Forelimb muscle (tissue), 1 donor: Measurements from ENCODE around the gene QSOX2. TPM values are rescaled to one million over a fixed set of nuclear protein-coding genes. Genes with fewer than 3 reads are reported as not detected.

Source experiments
- DNase-seq: peaks from one replicate; pipeline ENCODE4 v3.0.0-alpha.2; 2013; ENCODE audit warnings: low read depth
- polyA plus RNA-seq: library from polyadenylated mRNA; unstranded; fragments of 120-200 nt; gene quantifications from one replicate; pipeline ENCODE4 v1.2.1, GENCODE V29; 2013; ENCODE audit not compliant: insufficient read length

The QSOX2 gene
- polyA plus RNA-seq, 1 donor: 6.6 TPM

DNA sequence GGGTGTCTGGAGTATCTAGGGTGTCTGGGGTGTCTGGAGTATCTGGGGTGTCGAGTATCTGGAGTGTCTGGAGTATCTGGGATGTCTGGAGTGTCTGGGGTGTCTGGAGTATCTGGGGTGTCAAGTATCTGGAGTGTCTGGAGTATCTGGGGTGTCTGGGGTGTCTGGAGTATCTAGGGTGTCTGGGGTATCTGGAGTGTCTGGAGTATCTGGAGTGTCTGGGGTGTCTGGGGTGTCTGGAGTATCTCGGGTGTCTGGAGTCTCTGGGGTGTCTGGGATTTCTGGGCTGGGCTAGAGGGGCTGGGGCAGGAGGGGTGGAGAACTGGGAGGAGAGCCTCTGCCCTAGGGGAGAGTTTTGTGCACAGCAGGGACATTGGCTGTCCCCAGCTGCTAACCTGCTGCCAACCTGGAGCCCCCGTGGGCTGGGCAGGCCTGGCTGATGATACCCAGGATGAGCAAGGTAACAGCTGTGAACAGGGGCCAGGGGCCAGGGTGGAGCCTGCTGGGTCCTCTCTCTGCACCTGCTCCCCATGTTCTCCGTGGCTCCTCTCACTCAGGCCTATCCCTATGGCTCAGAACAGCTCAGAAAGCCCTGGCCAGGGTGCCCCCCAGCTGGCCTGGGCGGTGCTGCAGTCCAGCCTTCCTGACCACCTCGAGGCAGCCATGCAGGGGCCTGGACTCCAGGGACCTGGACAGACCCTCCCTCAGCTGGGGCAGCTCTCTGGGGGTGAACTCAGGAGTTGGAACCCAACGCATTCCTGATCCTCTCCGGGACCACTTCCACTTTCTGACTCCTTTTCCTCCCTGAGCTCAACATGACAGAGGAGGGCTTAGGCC, 70.6 kb downstream of the QSOX2 start:
- DNase-seq: no peak

DNA sequence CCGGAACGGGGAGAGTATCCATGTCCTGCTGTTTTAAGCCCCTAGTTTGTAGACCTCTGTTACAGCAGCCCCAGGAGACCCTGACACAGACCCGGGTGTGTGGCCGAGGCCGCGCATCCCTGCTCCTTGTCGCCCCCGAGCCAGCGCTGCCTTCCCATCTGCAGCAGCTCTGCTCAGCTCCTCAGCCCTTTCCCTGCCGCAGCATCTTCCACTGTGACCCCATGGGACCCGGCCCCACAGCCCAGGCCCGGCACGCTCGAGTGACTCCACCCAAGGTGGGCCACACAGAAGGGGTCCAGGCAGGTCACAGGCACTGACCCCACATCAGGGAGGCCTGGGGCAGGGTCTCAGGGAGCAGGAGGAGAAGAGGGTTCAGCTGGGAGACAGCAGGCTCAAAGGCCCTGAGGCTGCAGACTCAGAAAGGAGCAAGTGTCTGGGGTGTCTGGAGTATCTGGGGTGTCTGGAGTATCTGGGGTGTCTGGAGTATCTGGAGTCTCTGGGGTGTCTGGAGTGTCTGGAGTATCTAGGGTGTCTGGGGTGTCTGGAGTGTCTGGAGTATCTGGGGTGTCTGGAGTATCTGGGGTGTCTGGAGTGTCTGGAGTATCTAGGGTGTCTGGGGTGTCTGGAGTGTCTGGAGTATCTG, 71.8 kb downstream of the QSOX2 start:
- DNase-seq: no peak

DNA sequence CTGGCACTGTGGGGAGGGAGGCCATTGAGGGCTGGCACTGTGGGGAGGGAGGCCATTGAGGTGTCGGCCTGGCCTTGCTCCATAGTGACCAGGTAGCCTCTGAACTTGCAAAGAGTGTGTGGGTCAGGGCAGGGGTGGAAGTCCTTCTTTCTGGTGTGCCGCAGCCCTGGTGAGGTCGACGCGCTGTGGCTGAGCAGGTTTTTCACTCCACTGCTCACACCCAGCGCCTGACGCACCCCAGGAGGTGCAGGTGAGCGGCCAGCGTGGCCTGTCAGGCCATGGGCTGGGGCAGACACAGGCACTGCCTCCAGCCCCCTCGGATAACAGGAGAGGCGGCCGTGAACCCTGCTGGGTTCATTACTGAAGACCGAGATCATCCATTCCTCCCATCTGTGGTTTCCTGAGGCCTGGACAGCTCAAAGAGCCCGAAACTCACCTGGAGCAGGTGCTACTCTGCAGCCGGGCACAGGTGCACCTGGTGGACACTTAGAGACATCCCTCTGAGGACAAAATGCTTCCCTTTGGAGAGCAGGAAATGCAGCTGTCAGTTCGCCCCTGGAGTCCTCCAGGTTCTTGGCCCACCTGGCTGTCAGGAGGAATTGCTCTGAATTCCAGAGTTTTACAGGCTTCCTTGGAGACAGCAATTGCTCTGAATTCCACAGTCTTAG, 73.1 kb downstream of the QSOX2 start:
- no peak for DNase-seq

DNA sequence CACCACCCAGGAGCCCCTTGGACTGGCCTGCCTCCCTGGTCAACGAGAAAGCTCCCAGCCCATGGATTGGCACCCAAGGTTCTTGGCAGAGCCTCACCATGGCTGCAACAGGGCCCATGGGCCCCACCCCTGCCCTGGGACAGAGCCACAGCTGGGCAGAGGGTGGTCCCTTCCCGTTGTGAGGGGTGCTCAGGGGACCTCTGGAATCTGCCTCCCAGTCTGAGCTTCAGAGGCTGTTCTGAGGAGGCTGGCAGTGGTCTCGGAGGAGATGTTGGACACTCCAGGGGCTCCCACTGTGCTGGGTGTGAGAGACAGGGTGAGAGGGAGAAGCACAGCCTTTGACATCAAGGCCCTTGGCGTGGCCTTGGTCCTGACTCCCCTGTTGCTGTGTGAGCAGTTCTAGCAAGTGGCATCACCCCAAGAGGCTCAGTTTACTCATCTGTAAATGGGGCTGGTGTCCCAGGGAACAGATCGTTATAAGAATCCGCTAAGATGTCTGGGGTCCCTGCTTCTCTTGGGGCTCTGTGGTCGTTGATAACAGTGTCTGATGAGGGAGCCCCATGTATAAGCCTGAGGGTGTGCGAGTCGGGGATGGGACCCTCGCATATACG, 73.7 kb downstream of the QSOX2 start:
- DNase-seq: no peak

DNA sequence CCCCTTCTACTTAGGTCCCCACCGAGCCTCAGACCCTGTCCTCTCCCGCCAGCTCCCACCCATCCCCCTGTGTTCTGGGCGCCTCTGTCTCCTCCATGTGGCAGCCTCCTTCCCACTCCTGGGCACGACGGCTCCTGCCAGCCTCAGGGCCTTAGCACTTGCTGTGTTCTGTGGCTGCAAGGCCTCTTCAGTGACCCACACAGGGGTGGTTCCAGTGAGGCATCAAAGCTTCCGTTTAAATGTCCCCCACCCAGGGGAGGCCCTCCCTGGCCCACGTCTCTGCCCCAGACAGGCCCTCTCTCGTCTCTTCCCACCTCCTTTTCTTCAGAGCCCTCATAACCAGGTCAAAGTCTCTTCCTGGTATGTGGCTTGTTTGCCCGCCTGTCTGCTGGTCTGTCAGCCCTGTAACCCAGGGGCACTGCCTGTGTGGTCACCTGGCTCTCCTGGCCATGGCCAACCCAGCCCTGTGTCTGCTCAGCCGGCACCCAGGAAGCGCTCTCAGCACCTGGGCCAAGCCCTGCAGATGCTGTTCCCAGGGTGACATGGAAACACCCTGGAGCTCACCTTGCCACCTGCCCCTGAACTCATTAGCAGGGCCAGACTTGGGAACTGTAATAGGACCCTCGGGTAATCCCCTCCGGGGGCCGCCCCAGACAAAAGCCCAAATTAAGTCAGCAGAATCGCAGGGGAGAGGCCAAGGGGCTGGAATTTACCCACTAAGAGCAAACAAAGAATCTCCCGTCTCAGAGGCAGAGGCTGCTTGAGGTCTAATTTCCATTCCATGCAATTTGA, 74.4 kb downstream of the QSOX2 start:
- no peak for DNase-seq

DNA sequence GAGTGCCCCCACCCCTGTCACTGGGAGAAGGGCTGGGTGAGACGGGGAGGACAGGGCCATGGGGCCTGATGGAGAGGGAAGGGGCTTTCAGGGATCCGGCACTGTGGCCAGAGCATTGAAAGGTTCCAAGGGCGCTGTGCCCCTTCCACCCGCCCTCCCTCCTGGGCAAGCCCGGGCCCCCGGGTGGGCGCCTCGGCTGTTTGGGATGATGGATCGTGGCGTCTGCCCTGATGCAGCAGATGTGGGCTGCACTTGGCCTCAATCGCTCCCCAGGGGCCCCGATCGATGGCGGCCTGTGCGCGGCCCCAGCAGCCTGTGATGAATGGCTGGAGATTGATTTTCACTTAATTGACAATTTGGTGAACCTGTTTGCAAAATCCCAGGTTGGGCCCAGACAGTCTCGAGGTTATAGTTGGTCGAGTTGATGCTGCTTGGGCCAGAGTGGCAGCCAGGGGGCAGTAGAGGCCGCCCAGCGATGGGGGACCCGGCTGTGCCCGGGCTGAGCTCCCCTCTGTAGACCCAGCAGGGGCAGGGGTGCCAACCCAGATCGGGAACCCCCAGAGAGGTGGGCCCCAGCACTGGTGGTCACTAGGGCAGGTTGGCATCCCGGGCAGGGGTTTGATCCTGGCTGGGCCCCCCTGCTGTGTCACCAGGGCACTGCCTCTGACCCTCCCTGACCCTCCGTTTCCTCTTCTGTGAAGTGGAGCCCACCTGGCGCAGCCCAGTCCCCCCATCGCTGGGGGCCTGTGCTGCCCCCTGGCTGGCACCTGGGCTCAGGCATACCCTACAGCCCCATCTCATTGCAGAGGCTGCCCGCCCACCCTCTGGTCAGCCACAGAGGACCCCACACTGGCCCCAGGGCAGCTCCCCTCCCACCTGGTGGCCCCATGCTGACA, 75.4 kb downstream of the QSOX2 start:
- no peak for DNase-seq

DNA sequence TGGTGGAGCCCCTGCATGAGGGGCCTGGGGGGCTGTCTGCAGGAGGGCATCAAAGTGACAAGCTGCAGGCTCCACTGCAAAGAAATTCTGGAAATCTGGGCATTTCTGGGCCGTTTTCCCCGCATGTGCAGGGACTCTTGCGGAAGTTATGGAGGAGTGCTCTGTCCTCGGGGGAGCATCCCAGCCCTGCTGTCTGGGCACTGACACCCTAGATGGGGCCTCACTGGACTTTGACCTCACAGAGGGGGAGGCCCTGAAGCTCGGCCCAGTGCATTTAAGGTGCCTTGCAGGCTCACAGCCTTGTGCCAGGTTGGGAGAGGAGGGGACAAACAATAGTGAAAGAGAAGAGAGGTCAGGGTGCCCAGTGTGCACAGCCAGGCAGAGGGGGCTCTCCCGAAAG, 76.1 kb downstream of the QSOX2 start:
- no peak for DNase-seq

DNA sequence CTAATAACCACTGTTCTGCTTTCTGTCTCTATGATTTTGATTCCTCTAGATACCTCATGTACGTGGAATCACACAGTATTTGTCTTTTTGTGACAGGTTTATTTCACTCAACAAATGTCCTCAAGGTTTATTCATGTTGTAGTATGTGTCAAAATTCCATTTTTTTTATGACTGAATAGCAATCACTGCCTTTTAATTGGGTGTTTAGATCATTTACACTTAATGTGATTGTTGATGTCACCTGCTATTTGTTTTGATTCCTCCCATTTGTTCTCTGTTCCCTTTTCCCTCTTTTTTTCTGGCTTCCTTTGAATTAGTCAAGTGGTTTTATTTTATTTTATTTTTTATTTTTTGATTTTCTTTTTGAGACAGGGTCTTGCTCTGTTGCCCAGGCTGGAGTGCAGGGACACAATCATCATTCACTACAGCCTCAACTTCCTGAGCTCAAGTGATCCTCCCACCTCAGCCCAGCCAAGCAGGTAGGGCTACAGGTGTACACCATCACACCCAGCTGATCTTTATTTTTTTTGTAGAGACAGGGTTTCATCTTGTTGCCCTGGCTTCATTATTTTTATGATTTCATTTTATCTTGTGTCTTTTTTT, 82.3 kb downstream of the QSOX2 start:
- DNase-seq: no peak

DNA sequence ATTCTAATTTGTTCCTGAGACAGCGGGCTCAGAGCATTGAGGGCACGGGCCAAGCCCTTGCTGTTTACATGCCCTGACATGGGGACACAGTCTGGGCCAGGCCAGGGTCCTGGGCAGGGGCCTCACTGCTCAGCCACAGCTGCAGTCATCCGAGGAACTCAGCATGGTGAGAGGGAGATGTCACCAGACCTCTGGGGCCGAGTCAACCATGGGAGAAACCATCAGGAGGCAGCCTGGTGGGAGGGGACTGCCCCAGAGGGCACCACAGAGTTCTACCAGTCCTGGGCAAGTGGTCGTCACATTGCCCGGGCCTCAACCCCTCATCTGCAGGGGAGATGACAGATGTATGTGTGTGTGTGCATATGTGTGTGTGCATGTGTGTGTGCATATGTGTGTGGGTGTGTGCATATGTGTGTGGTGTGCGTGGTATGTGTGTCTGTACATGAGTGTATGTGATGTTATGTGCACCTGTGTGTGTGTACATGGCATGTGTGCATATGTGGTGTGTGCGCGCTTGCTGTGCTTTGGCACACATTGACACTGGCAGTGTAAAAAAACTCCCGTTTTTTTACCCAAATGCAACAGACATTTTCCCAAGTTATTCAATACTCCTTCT, 84.5 kb downstream of the QSOX2 start:
- DNase-seq: no peak

DNA sequence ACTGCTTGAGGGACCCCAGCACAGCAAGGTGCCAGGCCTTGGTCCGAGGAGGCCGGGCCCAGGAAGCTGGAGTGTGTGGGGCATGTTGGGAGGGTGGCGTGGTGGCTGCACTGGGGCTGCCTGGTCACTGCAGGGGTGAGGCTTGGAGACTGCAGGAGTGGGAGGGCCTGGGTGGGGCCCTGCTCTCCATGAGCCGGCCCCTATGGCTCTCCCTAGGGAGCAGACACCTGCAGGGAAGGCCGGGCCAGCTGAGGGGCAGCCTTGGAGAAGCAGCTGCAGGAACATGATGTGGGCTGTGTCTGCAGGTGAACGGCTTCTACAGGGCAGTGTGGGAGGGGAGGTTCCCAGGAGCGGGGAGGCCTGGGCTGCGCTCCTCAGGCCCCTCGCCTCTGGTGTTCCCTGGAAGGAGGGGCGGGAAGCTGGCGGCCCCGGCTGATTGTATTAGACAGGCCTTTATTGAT, 85.2 kb downstream of the QSOX2 start:
- DNase-seq: no peak

DNA sequence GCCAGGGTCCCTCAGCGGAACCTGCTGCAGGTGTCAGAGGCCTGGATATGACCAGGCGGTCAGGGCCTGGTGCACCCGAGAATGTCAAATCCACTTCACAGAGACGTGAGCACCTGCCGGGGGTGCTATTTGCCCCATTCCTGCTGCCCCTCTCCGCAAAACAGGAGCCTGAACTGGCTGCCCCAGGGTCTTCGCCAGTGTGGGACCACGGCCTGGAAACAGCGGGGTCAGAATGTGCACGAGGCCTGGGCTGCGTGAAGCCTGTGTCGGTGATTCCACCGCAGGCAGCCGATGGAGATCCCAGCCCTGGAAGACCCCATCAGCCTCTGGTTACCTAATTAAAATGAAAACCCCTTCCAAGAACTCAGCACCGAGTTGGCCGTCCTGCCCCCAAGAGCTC, 85.8 kb downstream of the QSOX2 start:
- DNase-seq: no peak

DNA sequence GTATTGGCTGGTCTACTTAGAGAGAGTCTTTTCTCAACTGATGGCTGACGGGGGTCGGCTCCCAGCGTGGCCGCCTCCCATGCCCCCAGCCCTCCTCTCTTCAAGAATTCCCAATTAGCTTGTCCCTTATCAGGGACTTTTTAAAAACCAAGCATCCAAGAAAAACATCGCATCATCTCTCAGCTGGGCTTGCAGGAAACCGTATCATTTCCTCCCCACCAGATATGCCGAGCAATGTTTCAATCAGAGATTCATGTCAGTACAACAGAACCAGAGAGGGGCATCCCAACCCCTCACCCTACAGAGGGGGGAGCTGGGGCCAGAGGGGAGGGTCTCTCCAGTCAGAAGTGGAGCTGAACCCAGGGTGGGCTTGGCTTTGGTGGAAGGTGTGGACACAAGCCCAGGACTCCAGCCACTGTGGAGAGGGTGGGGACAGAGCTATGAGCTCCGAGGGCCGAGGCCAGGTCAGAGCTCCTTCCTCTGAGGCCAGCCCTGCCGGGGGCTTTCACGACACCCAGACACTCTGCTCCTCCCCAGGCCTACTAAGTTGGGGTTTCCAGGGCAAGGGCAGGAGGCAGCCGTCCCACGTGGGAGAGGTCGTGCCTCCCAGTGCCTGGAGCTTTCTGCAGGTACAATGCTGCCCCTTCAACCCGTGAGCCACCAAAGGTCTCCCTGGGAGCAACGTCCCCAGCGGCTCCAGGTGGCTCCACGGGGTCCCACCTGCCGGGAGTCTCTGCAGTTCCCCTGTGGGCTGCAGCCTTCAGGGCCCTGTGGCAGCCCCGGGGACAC, 87.9 kb downstream of the QSOX2 start:
- DNase-seq: no peak

Other genes with a start within 250 kb of the QSOX2 start
- 15.2 TPM for gene NACC2, start 150.5 kb downstream of the QSOX2 start, polyA plus RNA-seq
- 21.1 TPM for gene TMEM250, start 126.9 kb downstream of the QSOX2 start, polyA plus RNA-seq
- gene LHX3, start 40.7 kb downstream of the QSOX2 start, polyA plus RNA-seq: not detected
- 0.06 TPM for gene CCDC187, start 58.3 kb upstream of the QSOX2 start, polyA plus RNA-seq
- 26.0 TPM for gene GPSM1, start 81.7 kb upstream of the QSOX2 start, polyA plus RNA-seq
- 7.4 TPM for gene DNLZ, start 117.9 kb upstream of the QSOX2 start, polyA plus RNA-seq
- 0.82 TPM for gene CARD9, start 127.9 kb upstream of the QSOX2 start, polyA plus RNA-seq
- 5.4 TPM for gene SNAPC4, start 154.4 kb upstream of the QSOX2 start, polyA plus RNA-seq
- gene ENTR1, start 164.8 kb upstream of the QSOX2 start, polyA plus RNA-seq: 29.3 TPM
- gene PMPCA, start 164.8 kb upstream of the QSOX2 start, polyA plus RNA-seq: 35.3 TPM
- 10.9 TPM for gene INPP5E, start 194.0 kb upstream of the QSOX2 start, polyA plus RNA-seq
- gene SEC16A, start 237.2 kb upstream of the QSOX2 start, polyA plus RNA-seq: 30.9 TPM